Activated gamma-delta T cell treated with anti-CD3 and anti-CD28 coated beads, Interleukin-2, amount 50 U/mL, for 16 hours (primary cell): ENCODE measurements around the gene DPEP2NB.
"Not testable (repeated sequence)": the region's sequence is repeated elsewhere in the genome, so short reads cannot be mapped to it uniquely, and the experiment has no call there.

ENCODE experiments used
- DNase-seq: peaks from one replicate; pipeline ENCODE4 v3.0.0-alpha.2; 2020; ENCODE audit warnings: low read depth

The DPEP2NB gene

GRCh38 chr16:67982011-67982696, 33.6 kb downstream of the DPEP2NB start:
- no peak for DNase-seq

- no peak for DNase-seq
Measured at GRCh38 chr16:67979955-67980678, 35.6 kb downstream of the DPEP2NB start, which contains the start of gene DPEP3. Gene DPEP3 (minus strand): TSS chr16:67980499. CDS start chr16:67980380, 119 bp downstream.

GRCh38 chr16:67977469-67978227, 38.1 kb downstream of the DPEP2NB start:
- no peak for DNase-seq

- DNase-seq = no peak
Measured at GRCh38 chr16:67977005-67977404, 38.7 kb downstream of the DPEP2NB start.

GRCh38 chr16:67976205-67976604, 39.5 kb downstream of the DPEP2NB start:
- no peak for DNase-seq

GRCh38 chr16:67975321-67976105, 40.2 kb downstream of the DPEP2NB start:
- no peak for DNase-seq

GRCh38 chr16:67972285-67972684, 43.4 kb downstream of the DPEP2NB start:
- not testable (repeated sequence) for DNase-seq

GRCh38 chr16:67971111-67971510, 44.6 kb downstream of the DPEP2NB start:
- DNase-seq = no peak

- DNase-seq = no peak
Measured at GRCh38 chr16:67969254-67970039, 46.3 kb downstream of the DPEP2NB start.

- DNase-seq = peak; percentile 76
Measured at GRCh38 chr16:67968400-67969253, 47.1 kb downstream of the DPEP2NB start, which contains the start of gene SLC12A4. Gene SLC12A4 (minus strand): TSS chr16:67968637. CDS start chr16:67968553, 84 bp downstream.

- no peak for DNase-seq
Measured at GRCh38 chr16:67967958-67968399, 47.7 kb downstream of the DPEP2NB start.

- DNase-seq = no peak
Measured at GRCh38 chr16:67967183-67967957, 48.3 kb downstream of the DPEP2NB start.

GRCh38 chr16:67966549-67967182, 49.0 kb downstream of the DPEP2NB start:
- DNase-seq = no peak

GRCh38 chr16:67965668-67966548, 49.8 kb downstream of the DPEP2NB start:
- no peak for DNase-seq

GRCh38 chr16:67964477-67965131, 51.1 kb downstream of the DPEP2NB start:
- no peak for DNase-seq

GRCh38 chr16:67963662-67964321, 51.9 kb downstream of the DPEP2NB start:
- DNase-seq = no peak
